ENCODE results near the gene SRD5A1.

The SRD5A1 gene

GRCh38 chr5:6597557-6597956 is 35.7 kb upstream of the SRD5A1 start:
- peaks cover 51% of the 10 kb centered on the region for H3K36me3 ChIP-seq (ENCODE audit: low read depth)

GRCh38 chr5:6598351-6598900 is 34.8 kb upstream of the SRD5A1 start:
- H3K4me1 ChIP-seq (ENCODE audit: insufficient read depth, poor library complexity, severe bottlenecking): no peaks in the 10 kb centered on the region
- H3K27me3 ChIP-seq (ENCODE audit: insufficient read depth, poor library complexity, severe bottlenecking): no peaks in the 10 kb centered on the region
- no peak overlapping the region for H3K27ac ChIP-seq (ENCODE audit: poor library complexity, severe bottlenecking)
- ATAC-seq (ENCODE audit: low read depth) (no peak), DNase-seq (ENCODE audit: low spot score) (no peak)
- no peak overlapping the region for H3K4me3 ChIP-seq (ENCODE audit: severe bottlenecking)
- H3K9me3 ChIP-seq (ENCODE audit: severe bottlenecking): no peaks in the 10 kb centered on the region
- peaks cover 60% of the 10 kb centered on the region for H3K36me3 ChIP-seq (ENCODE audit: low read depth)
- no peak for TF ChIP-seq CTCF (IDR thresholded peaks at IDR 0.05; ENCODE audit: poor library complexity, severe bottlenecking)

More at GRCh38 chr5:6597557-6597956, 35.7 kb upstream of the SRD5A1 start:
- Histone ChIP-seq H3K4me3 (ENCODE audit: severe bottlenecking) (no peak overlapping the region), H3K27me3 (ENCODE audit: insufficient read depth, poor library complexity, severe bottlenecking) (no peaks in the 10 kb centered on the region), H3K9me3 (ENCODE audit: severe bottlenecking) (no peaks in the 10 kb centered on the region), H3K4me1 (ENCODE audit: insufficient read depth, poor library complexity, severe bottlenecking) (peaks cover 5% of the 10 kb centered on the region), H3K27ac (ENCODE audit: poor library complexity, severe bottlenecking) (no peak overlapping the region)
- ATAC-seq (ENCODE audit: low read depth) (no peak), DNase-seq (ENCODE audit: low spot score) (no peak)
- no peak for TF ChIP-seq CTCF (IDR thresholded peaks at IDR 0.05; ENCODE audit: poor library complexity, severe bottlenecking)

- DNase-seq (ENCODE audit: low spot score): no peak
- Histone ChIP-seq H3K36me3 (ENCODE audit: low read depth) (peaks cover 73% of the 10 kb centered on the region), H3K27me3 (ENCODE audit: insufficient read depth, poor library complexity, severe bottlenecking) (no peaks in the 10 kb centered on the region), H3K4me1 (ENCODE audit: insufficient read depth, poor library complexity, severe bottlenecking) (no peaks in the 10 kb centered on the region), H3K27ac (ENCODE audit: poor library complexity, severe bottlenecking) (no peak overlapping the region), H3K4me3 (ENCODE audit: severe bottlenecking) (no peak overlapping the region), H3K9me3 (ENCODE audit: severe bottlenecking) (no peaks in the 10 kb centered on the region)
- TF ChIP-seq CTCF (IDR thresholded peaks at IDR 0.05; ENCODE audit: poor library complexity, severe bottlenecking): no peak
- no peak for ATAC-seq (ENCODE audit: low read depth)
Observed at GRCh38 chr5:6599739-6600138, 33.5 kb upstream of the SRD5A1 start.

GRCh38 chr5:6601271-6601670 is 32.0 kb upstream of the SRD5A1 start:
- Histone ChIP-seq H3K27ac (ENCODE audit: poor library complexity, severe bottlenecking) (no peak overlapping the region), H3K36me3 (ENCODE audit: low read depth) (peaks cover 89% of the 10 kb centered on the region), H3K9me3 (ENCODE audit: severe bottlenecking) (no peaks in the 10 kb centered on the region), H3K4me1 (ENCODE audit: insufficient read depth, poor library complexity, severe bottlenecking) (no peaks in the 10 kb centered on the region), H3K27me3 (ENCODE audit: insufficient read depth, poor library complexity, severe bottlenecking) (no peaks in the 10 kb centered on the region), H3K4me3 (ENCODE audit: severe bottlenecking) (no peak overlapping the region)
- DNase-seq (ENCODE audit: low spot score): no peak
- TF ChIP-seq CTCF (IDR thresholded peaks at IDR 0.05; ENCODE audit: poor library complexity, severe bottlenecking): no peak
- ATAC-seq (ENCODE audit: low read depth): no peak

GRCh38 chr5:6601816-6602215 is 31.4 kb upstream of the SRD5A1 start:
- DNase-seq (ENCODE audit: low spot score) (no peak), ATAC-seq (ENCODE audit: low read depth) (no peak)
- Histone ChIP-seq H3K4me1 (ENCODE audit: insufficient read depth, poor library complexity, severe bottlenecking) (no peaks in the 10 kb centered on the region), H3K27ac (ENCODE audit: poor library complexity, severe bottlenecking) (no peak overlapping the region), H3K27me3 (ENCODE audit: insufficient read depth, poor library complexity, severe bottlenecking) (no peaks in the 10 kb centered on the region), H3K36me3 (ENCODE audit: low read depth) (peaks cover 94% of the 10 kb centered on the region), H3K9me3 (ENCODE audit: severe bottlenecking) (no peaks in the 10 kb centered on the region), H3K4me3 (ENCODE audit: severe bottlenecking) (no peak overlapping the region)
- TF ChIP-seq CTCF (IDR thresholded peaks at IDR 0.05; ENCODE audit: poor library complexity, severe bottlenecking): no peak
